Ovary (tissue), 3 donors: ENCODE results near the gene SEMA6B.

Experiments
- EP300 ChIP-seq: sonication (generic); formaldehyde crosslinking; IDR thresholded peaks from one replicate; pipeline ENCODE4 v1.6.1; 2017; ENCODE audit warnings: antibody characterized with exemption
- POLR2A ChIP-seq: fragments of 450-650 bp; IDR thresholded peaks from one replicate; pipeline ENCODE4 v1.6.1; 2017; ENCODE audit warnings: antibody characterized with exemption, mild to moderate bottlenecking, moderate library complexity
- TF ChIP-seq, protein P1 (sequence below), 3 donors: fragments of 450-650 bp in 2 of 3; fragments of 200-600 bp in 1 of 3; IDR thresholded peaks; one replicate each; pipeline versions ENCODE4 v1.5.1 to v1.8.0; 2016 to 2022; ENCODE audit warnings: antibody characterized with exemption in 3 of 3, mild to moderate bottlenecking in 1 of 3
- donor health status: DM: no; HTN: no; CAD: no.

DNA sequence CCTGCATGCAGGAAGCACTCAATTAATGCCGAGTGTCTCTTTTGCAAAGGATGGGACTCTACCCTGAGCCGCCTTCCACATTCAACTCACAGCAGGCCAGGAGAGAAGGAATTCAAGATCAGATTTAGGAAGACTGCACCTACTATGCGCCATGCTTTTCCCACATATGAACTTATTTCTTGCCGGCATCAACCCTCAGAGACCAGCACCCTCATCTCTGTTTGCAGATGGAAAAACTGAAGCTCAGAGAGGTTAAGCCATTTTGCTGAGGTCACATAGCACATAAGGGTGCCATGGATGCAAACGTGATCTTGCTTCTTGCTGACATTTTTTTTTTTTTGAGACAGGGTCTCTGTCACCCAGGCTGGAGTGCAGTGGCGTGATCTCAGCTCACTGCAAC, 14.2 kb upstream of the SEMA6B start:
- TF ChIP-seq, protein P1, sequence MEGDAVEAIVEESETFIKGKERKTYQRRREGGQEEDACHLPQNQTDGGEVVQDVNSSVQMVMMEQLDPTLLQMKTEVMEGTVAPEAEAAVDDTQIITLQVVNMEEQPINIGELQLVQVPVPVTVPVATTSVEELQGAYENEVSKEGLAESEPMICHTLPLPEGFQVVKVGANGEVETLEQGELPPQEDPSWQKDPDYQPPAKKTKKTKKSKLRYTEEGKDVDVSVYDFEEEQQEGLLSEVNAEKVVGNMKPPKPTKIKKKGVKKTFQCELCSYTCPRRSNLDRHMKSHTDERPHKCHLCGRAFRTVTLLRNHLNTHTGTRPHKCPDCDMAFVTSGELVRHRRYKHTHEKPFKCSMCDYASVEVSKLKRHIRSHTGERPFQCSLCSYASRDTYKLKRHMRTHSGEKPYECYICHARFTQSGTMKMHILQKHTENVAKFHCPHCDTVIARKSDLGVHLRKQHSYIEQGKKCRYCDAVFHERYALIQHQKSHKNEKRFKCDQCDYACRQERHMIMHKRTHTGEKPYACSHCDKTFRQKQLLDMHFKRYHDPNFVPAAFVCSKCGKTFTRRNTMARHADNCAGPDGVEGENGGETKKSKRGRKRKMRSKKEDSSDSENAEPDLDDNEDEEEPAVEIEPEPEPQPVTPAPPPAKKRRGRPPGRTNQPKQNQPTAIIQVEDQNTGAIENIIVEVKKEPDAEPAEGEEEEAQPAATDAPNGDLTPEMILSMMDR (IDR thresholded peaks at IDR 0.05), result no peak
- TF ChIP-seq EP300 (no peak), POLR2A (no peak)
